Astrocyte (in vitro differentiated cells and primary cell): ENCODE results near the gene P2RY6. TPM values are rescaled to one million over a fixed set of nuclear protein-coding genes. Genes with fewer than 3 reads are reported as not detected.

Experiments
- DNase-seq: peaks from one replicate; pipeline ENCODE4 v3.0.0-alpha.2; 2010; ENCODE audit warnings: low read depth
- FAIRE-seq: peaks from 2 replicates; lab custom pipeline; 2011; peaks lifted over from hg19 to GRCh38; lab: Jason Lieb, UNC
- H2AFZ ChIP-seq: 2 replicates; pipeline ENCODE4 v1.6.0; 2012; ENCODE audit warnings: low read depth, low read length, inconsistent platforms
- H3K27ac ChIP-seq: 2 replicates; pipeline ENCODE4 v1.5.1; 2011; ENCODE audit warnings: low read depth, low read length, inconsistent platforms
- H3K27me3 ChIP-seq: 2 replicates; pipeline ENCODE4 v1.6.0; 2011; ENCODE audit warnings: low read length, inconsistent platforms; ENCODE audit not compliant: insufficient read depth
- H3K36me3 ChIP-seq: 2 replicates; pipeline ENCODE4 v1.5.1; 2011; ENCODE audit warnings: low read length, inconsistent platforms; ENCODE audit not compliant: insufficient read depth
- H3K4me1 ChIP-seq: 2 replicates; pipeline ENCODE4 v1.5.1; 2011; ENCODE audit warnings: low read length, inconsistent platforms; ENCODE audit not compliant: insufficient read depth
- H3K4me2 ChIP-seq: 2 replicates; pipeline ENCODE4 v1.6.0; 2012; ENCODE audit warnings: low read length, inconsistent platforms
- H3K4me3 ChIP-seq: 2 replicates; pipeline ENCODE4 v1.5.1; 2011; ENCODE audit warnings: low read depth, mild to moderate bottlenecking, low read length, inconsistent platforms; ENCODE audit not compliant: insufficient read depth
- H3K79me2 ChIP-seq: 2 replicates; pipeline ENCODE4 v1.6.0; 2012; ENCODE audit warnings: mild to moderate bottlenecking, low read length, inconsistent platforms; ENCODE audit not compliant: insufficient read depth
- H3K9ac ChIP-seq: 2 replicates; pipeline ENCODE4 v1.6.0; 2012; ENCODE audit warnings: mild to moderate bottlenecking, low read length, inconsistent platforms
- H3K9me3 ChIP-seq: 2 replicates; pipeline ENCODE4 v1.5.1; 2012; ENCODE audit warnings: low read depth, mild to moderate bottlenecking, low read length, inconsistent platforms; ENCODE audit not compliant: insufficient read depth
- H4K20me1 ChIP-seq: 2 replicates; pipeline ENCODE4 v1.6.0; 2012; ENCODE audit warnings: low read length, inconsistent platforms; ENCODE audit not compliant: insufficient read depth
- H3K27ac Mint-ChIP-seq: one replicate; pipeline ENCODE4 v1.8.0; 2021; ENCODE audit warnings: mild to moderate bottlenecking, mixed read lengths; ENCODE audit not compliant: unreplicated experiment
- H3K27me3 Mint-ChIP-seq: one replicate; pipeline ENCODE4 v1.8.0; 2021; ENCODE audit warnings: low read depth, mixed read lengths; ENCODE audit not compliant: unreplicated experiment
- H3K36me3 Mint-ChIP-seq: one replicate; pipeline ENCODE4 v1.8.0; 2021; ENCODE audit warnings: low read depth, mixed read lengths; ENCODE audit not compliant: unreplicated experiment
- H3K4me1 Mint-ChIP-seq: one replicate; pipeline ENCODE4 v1.8.0; 2021; ENCODE audit warnings: low read depth, mixed read lengths; ENCODE audit not compliant: unreplicated experiment
- H3K4me3 Mint-ChIP-seq: one replicate; pipeline ENCODE4 v1.8.0; 2021; ENCODE audit warnings: mild to moderate bottlenecking, moderate library complexity, mixed read lengths; ENCODE audit not compliant: unreplicated experiment
- H3K9me3 Mint-ChIP-seq: one replicate; pipeline ENCODE4 v1.8.0; 2021; ENCODE audit warnings: mild to moderate bottlenecking, mixed read lengths; ENCODE audit not compliant: unreplicated experiment
- EZH2 ChIP-seq: IDR thresholded peaks from 2 replicates; pipeline ENCODE4 v1.6.1; 2012; ENCODE audit warnings: mild to moderate bottlenecking, low read length, inconsistent platforms; ENCODE audit not compliant: insufficient read depth
- total RNA-seq: library from RNA; stranded (reverse); gene quantifications from 2 replicates; pipeline ENCODE4 v1.2.1, GENCODE V29; 2021
- TF ChIP-seq, protein P1 (sequence below): IDR thresholded peaks from 2 replicates; pipeline ENCODE4 v1.5.1; 2011; ENCODE audit warnings: low read depth, mild to moderate bottlenecking, inconsistent platforms, low read length, moderate library complexity; ENCODE audit not compliant: insufficient read depth

P2RY6 gene
- total RNA-seq, 1 donor from 2014 or later = 0.75 TPM

DNA sequence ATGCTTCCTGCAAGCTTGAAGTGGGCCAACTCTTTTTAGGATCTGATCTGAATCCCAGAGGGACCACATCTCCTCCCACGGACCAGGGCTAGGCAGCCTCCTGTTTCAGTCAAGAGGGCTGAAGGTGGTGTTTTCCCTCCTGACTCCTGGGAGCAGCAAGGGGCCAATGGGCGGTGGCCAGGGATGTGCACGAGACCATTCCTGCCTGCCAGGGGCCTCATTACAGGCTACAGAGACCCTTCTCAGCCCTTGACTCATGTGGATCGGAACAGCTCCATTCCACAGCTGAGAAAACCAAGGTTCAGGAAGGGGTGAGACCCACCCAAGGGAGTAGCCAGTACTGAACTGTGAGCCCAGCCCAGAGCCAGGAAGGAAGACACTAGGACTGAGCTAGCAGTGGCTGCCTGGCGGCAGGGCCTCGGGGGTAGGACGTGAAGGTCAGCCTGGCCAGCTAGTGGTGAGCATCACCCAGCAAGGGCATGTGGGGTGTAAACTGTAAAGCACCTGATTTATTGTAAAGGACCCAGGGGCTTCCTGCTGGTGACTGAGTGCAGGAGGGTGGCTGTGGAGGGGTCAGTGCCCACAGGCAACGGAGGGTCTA, 3.4 kb upstream of the P2RY6 start:
- H3K27ac ChIP-seq = no peak overlapping the region
- H3K36me3 ChIP-seq = no peaks in the 10 kb centered on the region
- H4K20me1 ChIP-seq = no peaks in the 10 kb centered on the region
- TF ChIP-seq EZH2 = no peak
- TF ChIP-seq, protein P1, sequence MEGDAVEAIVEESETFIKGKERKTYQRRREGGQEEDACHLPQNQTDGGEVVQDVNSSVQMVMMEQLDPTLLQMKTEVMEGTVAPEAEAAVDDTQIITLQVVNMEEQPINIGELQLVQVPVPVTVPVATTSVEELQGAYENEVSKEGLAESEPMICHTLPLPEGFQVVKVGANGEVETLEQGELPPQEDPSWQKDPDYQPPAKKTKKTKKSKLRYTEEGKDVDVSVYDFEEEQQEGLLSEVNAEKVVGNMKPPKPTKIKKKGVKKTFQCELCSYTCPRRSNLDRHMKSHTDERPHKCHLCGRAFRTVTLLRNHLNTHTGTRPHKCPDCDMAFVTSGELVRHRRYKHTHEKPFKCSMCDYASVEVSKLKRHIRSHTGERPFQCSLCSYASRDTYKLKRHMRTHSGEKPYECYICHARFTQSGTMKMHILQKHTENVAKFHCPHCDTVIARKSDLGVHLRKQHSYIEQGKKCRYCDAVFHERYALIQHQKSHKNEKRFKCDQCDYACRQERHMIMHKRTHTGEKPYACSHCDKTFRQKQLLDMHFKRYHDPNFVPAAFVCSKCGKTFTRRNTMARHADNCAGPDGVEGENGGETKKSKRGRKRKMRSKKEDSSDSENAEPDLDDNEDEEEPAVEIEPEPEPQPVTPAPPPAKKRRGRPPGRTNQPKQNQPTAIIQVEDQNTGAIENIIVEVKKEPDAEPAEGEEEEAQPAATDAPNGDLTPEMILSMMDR = no peak
- Mint-ChIP-seq H3K27ac (no peak overlapping the region), H3K27me3 (peaks cover 40% of the 10 kb centered on the region), H3K36me3 (no peaks in the 10 kb centered on the region), H3K4me1 (peaks cover 4% of the 10 kb centered on the region), H3K4me3 (no peak overlapping the region), H3K9me3 (no peaks in the 10 kb centered on the region)
- H3K4me1 ChIP-seq = no peaks in the 10 kb centered on the region
- no peaks in the 10 kb centered on the region for H3K9me3 ChIP-seq
- no peak overlapping the region for H3K4me2 ChIP-seq
- no peak for FAIRE-seq
- H3K9ac ChIP-seq = no peak overlapping the region
- H2AFZ ChIP-seq = no peak overlapping the region
- H3K4me3 ChIP-seq = no peak overlapping the region
- no peak for DNase-seq
- peaks cover 20% of the 10 kb centered on the region for H3K27me3 ChIP-seq
- H3K79me2 ChIP-seq = no peaks in the 10 kb centered on the region

DNA sequence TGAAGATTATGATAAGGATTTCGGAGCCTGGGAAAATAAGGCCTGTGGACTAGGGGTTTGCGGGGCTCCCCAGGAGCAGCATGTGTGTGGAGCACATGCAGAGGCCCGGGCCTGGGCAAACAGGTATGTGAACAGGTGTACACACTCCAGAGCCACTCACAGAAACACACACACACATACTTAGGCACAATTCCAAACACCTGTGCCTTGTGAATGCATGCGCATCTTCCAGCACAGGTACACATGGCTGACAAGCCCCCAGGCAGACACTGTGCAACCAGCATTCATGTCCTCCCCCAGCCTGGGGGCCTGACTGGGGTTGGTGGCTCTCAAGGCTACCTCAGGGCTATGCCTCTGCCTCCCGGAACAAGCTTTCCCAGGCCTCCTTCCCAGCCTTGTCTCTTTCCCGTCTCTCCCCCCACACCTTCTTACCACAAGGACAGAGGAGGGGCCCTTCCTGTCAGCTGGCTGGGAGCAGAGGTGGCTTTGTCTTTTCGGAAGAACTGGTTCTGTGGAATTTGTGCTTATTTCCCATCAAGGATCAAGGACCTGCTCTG, 2.6 kb upstream of the P2RY6 start:
- Mint-ChIP-seq H3K27ac (no peak overlapping the region), H3K9me3 (no peaks in the 10 kb centered on the region), H3K4me1 (peaks cover 4% of the 10 kb centered on the region), H3K4me3 (no peak overlapping the region), H3K36me3 (no peaks in the 10 kb centered on the region), H3K27me3 (peaks cover 44% of the 10 kb centered on the region)
- no peak overlapping the region for H3K4me2 ChIP-seq
- no peaks in the 10 kb centered on the region for H3K79me2 ChIP-seq
- FAIRE-seq (no peak), DNase-seq (no peak)
- no peak overlapping the region for H3K27ac ChIP-seq
- no peaks in the 10 kb centered on the region for H3K36me3 ChIP-seq
- H3K4me1 ChIP-seq = no peaks in the 10 kb centered on the region
- no peak overlapping the region for H3K4me3 ChIP-seq
- H3K9me3 ChIP-seq = no peaks in the 10 kb centered on the region
- no peak overlapping the region for H2AFZ ChIP-seq
- TF ChIP-seq, protein P1 = no peak
- TF ChIP-seq EZH2 = no peak
- H3K27me3 ChIP-seq = peaks cover 20% of the 10 kb centered on the region
- H4K20me1 ChIP-seq = no peaks in the 10 kb centered on the region
- no peak overlapping the region for H3K9ac ChIP-seq
